Suprapubic skin (tissue), 4 donors: ENCODE results near the gene RPS6KA3. TPM values are rescaled to one million over a fixed set of nuclear protein-coding genes. Genes with fewer than 3 reads are reported as not detected.

ENCODE experiments used
- DNase-seq, 2 donors: peaks; one replicate each; pipeline ENCODE4 v3.0.0-alpha.2; 2019; ENCODE audit warnings: low spot score in 2 of 2
- H3K27ac ChIP-seq: fragments of 200-600 bp; sonication (generic); one replicate; pipeline ENCODE4 v1.5.1; 2019
- H3K27me3 ChIP-seq: fragments of 200-600 bp; sonication (generic); one replicate; pipeline ENCODE4 v1.5.1; 2019
- H3K36me3 ChIP-seq: fragments of 200-600 bp; sonication (generic); one replicate; pipeline ENCODE4 v1.5.1; 2019
- H3K4me1 ChIP-seq: fragments of 200-600 bp; sonication (generic); one replicate; pipeline ENCODE4 v1.5.1; 2019
- H3K4me3 ChIP-seq: fragments of 200-600 bp; sonication (generic); one replicate; pipeline ENCODE4 v1.5.1; 2019; ENCODE audit warnings: mild to moderate bottlenecking
- H3K9me3 ChIP-seq: fragments of 200-600 bp; sonication (generic); one replicate; pipeline ENCODE4 v1.5.1; 2019
- EP300 ChIP-seq: sonication (generic); formaldehyde crosslinking; IDR thresholded peaks from one replicate; pipeline ENCODE4 v1.6.1; 2017; ENCODE audit warnings: antibody characterized with exemption
- POLR2A ChIP-seq, 2 donors: fragments of 450-650 bp; IDR thresholded peaks; one replicate each; pipeline ENCODE4 v1.6.1; 2017; ENCODE audit warnings: antibody characterized with exemption in 2 of 2, mild to moderate bottlenecking in 2 of 2, moderate library complexity in 2 of 2
- POLR2AphosphoS5 ChIP-seq, 3 donors: sonication (generic); formaldehyde crosslinking; IDR thresholded peaks; one replicate each; pipeline ENCODE4 v1.6.1; 2017; ENCODE audit warnings: antibody characterized with exemption in 3 of 3
- WGBS: methylation state at CpG from one replicate; pipeline ENCODE4 v1.1.5; 2018; 5-methylcytosine and 5-hydroxymethylcytosine counted together
- total RNA-seq, 4 donors: library from RNA; depleted of rRNA; stranded (reverse); fragments of >200 nt; gene quantifications; one replicate each; pipeline ENCODE4 v1.1.0, GENCODE V29; 2016
- TF ChIP-seq, protein P1 (sequence below), 2 donors: fragments of 200-600 bp in 1 of 2; fragments of 450-650 bp in 1 of 2; sonication (generic) in 1 of 2; IDR thresholded peaks; one replicate each; pipeline ENCODE4 v1.5.1; 2016 to 2019; ENCODE audit warnings: antibody characterized with exemption in 2 of 2, mild to moderate bottlenecking in 1 of 2, moderate library complexity in 1 of 2

Gene RPS6KA3
- total RNA-seq, 4 donors from 2014 or later, result 27.2 to 36.0 (median 32.2) TPM

GRCh38 chrX:20225488-20225833, 41.2 kb downstream of the RPS6KA3 start:
- 61% methylated on average over 1 of the region's 1 CpG for WGBS
- no peak overlapping the region for H3K27ac ChIP-seq
- no peaks in the 10 kb centered on the region for H3K36me3 ChIP-seq
- no peak for DNase-seq
- TF ChIP-seq POLR2AphosphoS5 (IDR thresholded peaks at IDR 0.05) (no peak), POLR2A (IDR thresholded peaks at IDR 0.05) (no peak), EP300 (no peak)
- TF ChIP-seq, protein P1, sequence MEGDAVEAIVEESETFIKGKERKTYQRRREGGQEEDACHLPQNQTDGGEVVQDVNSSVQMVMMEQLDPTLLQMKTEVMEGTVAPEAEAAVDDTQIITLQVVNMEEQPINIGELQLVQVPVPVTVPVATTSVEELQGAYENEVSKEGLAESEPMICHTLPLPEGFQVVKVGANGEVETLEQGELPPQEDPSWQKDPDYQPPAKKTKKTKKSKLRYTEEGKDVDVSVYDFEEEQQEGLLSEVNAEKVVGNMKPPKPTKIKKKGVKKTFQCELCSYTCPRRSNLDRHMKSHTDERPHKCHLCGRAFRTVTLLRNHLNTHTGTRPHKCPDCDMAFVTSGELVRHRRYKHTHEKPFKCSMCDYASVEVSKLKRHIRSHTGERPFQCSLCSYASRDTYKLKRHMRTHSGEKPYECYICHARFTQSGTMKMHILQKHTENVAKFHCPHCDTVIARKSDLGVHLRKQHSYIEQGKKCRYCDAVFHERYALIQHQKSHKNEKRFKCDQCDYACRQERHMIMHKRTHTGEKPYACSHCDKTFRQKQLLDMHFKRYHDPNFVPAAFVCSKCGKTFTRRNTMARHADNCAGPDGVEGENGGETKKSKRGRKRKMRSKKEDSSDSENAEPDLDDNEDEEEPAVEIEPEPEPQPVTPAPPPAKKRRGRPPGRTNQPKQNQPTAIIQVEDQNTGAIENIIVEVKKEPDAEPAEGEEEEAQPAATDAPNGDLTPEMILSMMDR (IDR thresholded peaks at IDR 0.05), result no peak
- no peaks in the 10 kb centered on the region for H3K4me1 ChIP-seq
- no peaks in the 10 kb centered on the region for H3K9me3 ChIP-seq
- no peak overlapping the region for H3K4me3 ChIP-seq
- no peaks in the 10 kb centered on the region for H3K27me3 ChIP-seq

DNA sequence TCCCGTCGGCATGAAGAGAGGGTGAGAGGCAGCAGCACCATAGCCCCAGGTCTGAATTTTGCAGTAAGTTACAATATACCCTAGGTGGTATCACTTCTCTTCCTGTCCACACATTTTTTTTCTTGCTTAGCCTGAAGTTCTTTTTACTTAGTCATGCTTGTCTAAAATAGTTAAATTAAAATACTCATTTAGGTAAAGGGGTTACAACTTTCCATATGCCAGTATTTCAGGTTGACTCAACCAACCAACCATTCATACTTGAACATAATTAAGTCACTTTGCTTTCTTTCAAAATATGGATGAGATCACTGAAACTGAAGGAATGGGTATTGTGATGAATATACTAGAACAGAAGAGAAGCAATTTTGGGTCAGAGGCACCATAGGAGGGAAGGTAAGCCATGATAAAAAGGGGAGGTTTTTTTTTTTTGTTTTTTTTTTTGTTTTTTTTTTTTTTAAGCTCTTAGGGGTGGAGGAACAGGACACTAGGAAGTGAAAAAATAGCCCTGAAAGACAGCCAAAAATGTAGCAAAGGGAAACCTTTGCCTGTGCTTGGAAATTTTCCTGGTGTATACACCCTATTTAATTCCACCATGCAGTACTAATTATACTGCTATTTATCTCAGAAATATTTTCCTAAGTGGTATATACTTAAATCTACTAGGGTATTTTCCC, 41.8 kb downstream of the RPS6KA3 start:
- DNase-seq, result no peak
- WGBS, result 77% methylated on average over 2 of the region's 2 CpGs
- TF ChIP-seq, protein P1 (IDR thresholded peaks at IDR 0.05), result no peak
- TF ChIP-seq POLR2AphosphoS5 (IDR thresholded peaks at IDR 0.05) (no peak), POLR2A (IDR thresholded peaks at IDR 0.05) (no peak), EP300 (no peak)
- Histone ChIP-seq H3K9me3 (no peaks in the 10 kb centered on the region), H3K27me3 (no peaks in the 10 kb centered on the region), H3K4me1 (no peaks in the 10 kb centered on the region), H3K27ac (no peak overlapping the region), H3K36me3 (no peaks in the 10 kb centered on the region), H3K4me3 (no peak overlapping the region)

DNA sequence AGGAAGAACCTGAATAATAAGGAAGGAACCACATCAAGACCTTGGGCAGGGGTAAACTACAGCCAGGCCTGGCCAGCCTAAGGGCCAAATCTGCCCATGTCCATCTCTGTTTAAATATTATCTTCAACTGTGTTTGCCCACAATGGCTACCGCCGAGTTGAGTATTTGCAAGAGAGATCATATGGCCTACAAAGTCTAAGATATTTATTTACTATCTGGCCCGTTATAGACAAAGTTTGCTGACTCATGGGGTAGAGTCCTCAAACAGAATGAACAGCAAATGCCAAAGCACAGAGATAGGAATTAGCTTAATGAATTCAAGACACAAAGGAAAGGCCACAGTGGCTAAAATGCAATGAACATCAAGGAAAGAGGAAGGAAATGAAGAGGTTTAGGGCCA, 44.8 kb downstream of the RPS6KA3 start:
- no peaks in the 10 kb centered on the region for H3K9me3 ChIP-seq
- H3K4me1 ChIP-seq, result peaks cover 4% of the 10 kb centered on the region
- H3K27ac ChIP-seq, result no peak overlapping the region
- H3K4me3 ChIP-seq, result no peak overlapping the region
- TF ChIP-seq EP300, result no peak
- TF ChIP-seq, protein P1 (IDR thresholded peaks at IDR 0.05), result no peak
- TF ChIP-seq POLR2A (IDR thresholded peaks at IDR 0.05), result no peak
- TF ChIP-seq POLR2AphosphoS5 (IDR thresholded peaks at IDR 0.05), result no peak
- WGBS, result 73% methylated on average over 3 of the region's 3 CpGs
- no peak for DNase-seq
- no peaks in the 10 kb centered on the region for H3K36me3 ChIP-seq
- no peaks in the 10 kb centered on the region for H3K27me3 ChIP-seq

DNA sequence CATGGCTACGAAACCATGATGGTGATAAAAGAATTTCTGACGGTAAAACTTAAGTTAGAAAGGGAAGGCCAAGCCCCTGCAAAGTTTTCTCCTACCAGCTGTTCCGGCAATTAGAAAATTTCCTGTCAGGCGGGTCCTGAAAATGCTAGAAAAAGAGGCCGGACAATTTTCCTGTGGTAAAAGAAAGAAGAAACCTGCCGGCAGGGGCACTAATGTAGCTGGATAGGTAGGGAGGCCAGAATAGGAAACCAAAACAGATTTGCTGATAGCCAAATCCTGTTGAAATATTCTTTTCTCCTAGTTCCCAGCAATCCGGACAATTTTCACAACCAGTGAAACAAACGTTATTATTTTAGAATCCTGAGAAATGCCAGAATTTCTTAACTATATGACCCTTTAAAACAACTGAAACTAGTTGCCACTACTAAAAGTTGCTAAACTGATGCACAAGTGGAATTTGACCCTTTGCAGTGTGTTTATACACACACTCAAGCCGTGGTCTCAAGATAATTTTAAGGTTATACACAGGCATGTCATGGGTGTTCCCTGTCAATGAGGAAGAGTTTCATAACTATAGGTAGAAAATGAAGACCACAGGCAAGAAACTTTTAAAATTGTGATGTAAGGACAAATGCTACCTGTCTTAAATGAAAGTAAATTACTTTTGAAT, 47.7 kb downstream of the RPS6KA3 start:
- Histone ChIP-seq H3K27me3 (no peaks in the 10 kb centered on the region), H3K36me3 (no peaks in the 10 kb centered on the region), H3K27ac (no peak overlapping the region), H3K4me1 (peaks cover 4% of the 10 kb centered on the region), H3K4me3 (no peak overlapping the region), H3K9me3 (no peaks in the 10 kb centered on the region)
- no peak for DNase-seq
- WGBS, result 53% methylated on average over 9 of the region's 9 CpGs
- no peak for TF ChIP-seq POLR2AphosphoS5 (IDR thresholded peaks at IDR 0.05)
- TF ChIP-seq, protein P1 (IDR thresholded peaks at IDR 0.05), result no peak
- no peak for TF ChIP-seq EP300
- TF ChIP-seq POLR2A (IDR thresholded peaks at IDR 0.05), result no peak

GRCh38 chrX:20217906-20218305, 48.8 kb downstream of the RPS6KA3 start:
- WGBS, result 57% methylated on average over 2 of the region's 2 CpGs
- Histone ChIP-seq H3K27me3 (no peaks in the 10 kb centered on the region), H3K4me1 (peaks cover 4% of the 10 kb centered on the region), H3K36me3 (no peaks in the 10 kb centered on the region), H3K9me3 (no peaks in the 10 kb centered on the region), H3K27ac (no peak overlapping the region), H3K4me3 (no peak overlapping the region)
- TF ChIP-seq, protein P1 (IDR thresholded peaks at IDR 0.05), result no peak
- TF ChIP-seq EP300 (no peak), POLR2AphosphoS5 (IDR thresholded peaks at IDR 0.05) (no peak), POLR2A (IDR thresholded peaks at IDR 0.05) (no peak)
- no peak for DNase-seq
